ENCODE results near the gene CYSLTR1.

- TF ChIP-seq TAF1 (conservative IDR thresholded peaks at IDR 0.05) (no peak), CTCF (IDR thresholded peaks at IDR 0.05; ENCODE audit: low read depth, low read length, missing input control) (no peak), GABPA (IDR thresholded peaks at IDR 0.05 in 1 of 2, conservative IDR thresholded peaks at IDR 0.05 in 1 of 2) (no peak), HNF4G (IDR thresholded peaks at IDR 0.05) (no peak), YY1 (IDR thresholded peaks at IDR 0.05) (no peak), REST (IDR thresholded peaks at IDR 0.05) (no peak), RAD21 (IDR thresholded peaks at IDR 0.05) (no peak), ATF3 (IDR thresholded peaks at IDR 0.05) (no peak)
These were observed 5.6 kb downstream of the CYSLTR1 start for GRCh38 chrX:78321809-78322208.
